GM12878 (cell line): ENCODE data around the gene PDE11A. TPM values are rescaled to one million over a fixed set of nuclear protein-coding genes. Genes with fewer than 3 reads are reported as not detected.

Experiments
- ATAC-seq: fragments of 200-7000 bp; cut with Tn5 transposase; 3 replicates; pipeline ENCODE4 v1.9.1; 2020; ENCODE audit warnings: mild to moderate bottlenecking, moderate library complexity
- BruUV-seq: library from RNA; stranded (reverse); fragments of 400-500 nt; replicated peaks from 2 replicates; lab custom pipeline; 2021; lab: Mats Ljungman, UMichigan
- CTCF ChIA-PET: fragments of 300-600 bp; sonication (Branson Sonifier 250); formaldehyde crosslinking; extraction: SDS; loops from one replicate; lab custom pipeline; 2021; ENCODE audit warnings: inconsistent platforms; lab: Yijun Ruan, JAX
- POLR2A ChIA-PET: fragments of 350-600 bp; formaldehyde crosslinking; extraction: SDS; loops from one replicate; lab custom pipeline; 2021; ENCODE audit warnings: inconsistent platforms; lab: Charles Lee
- RAD21 ChIA-PET: fragments of 300-600 bp; sonication (Branson Sonifier 250); formaldehyde crosslinking; loops from one replicate; lab custom pipeline; 2023; ENCODE audit warnings: antibody characterized with exemption; ENCODE audit not compliant: unreplicated experiment; lab: Charles Lee
- SMC1A ChIA-PET: fragments of 300-600 bp; sonication (Branson Sonifier 250); formaldehyde crosslinking; loops from one replicate; lab custom pipeline; 2023; ENCODE audit not compliant: unreplicated experiment, uncharacterized antibody; lab: Charles Lee
- DNase-seq: peaks from one replicate; pipeline ENCODE4 v3.0.0-alpha.2; 2011; ENCODE audit warnings: low read depth, low spot score
- FAIRE-seq: peaks from 3 replicates; lab custom pipeline; 2011; peaks lifted over from hg19 to GRCh38; lab: Jason Lieb, UNC
- H2AFZ ChIP-seq: 2 replicates; pipeline ENCODE4 v1.6.0; 2011; ENCODE audit warnings: low read depth, low read length, control low read depth; ENCODE audit not compliant: control insufficient read depth
- H3K27ac ChIP-seq: 2 replicates; pipeline ENCODE4 v1.5.1; 2011; ENCODE audit warnings: control low read depth; ENCODE audit not compliant: control insufficient read depth, insufficient read depth
- H3K27me3 ChIP-seq, 2 experiments: replicated peaks in 1 of 2; 2 replicates each; pipeline versions ENCODE4 v1.6.0 to v1.6.1; 2011; ENCODE audit warnings: low read length in 1 of 2; ENCODE audit not compliant: control insufficient read depth in 2 of 2, insufficient read depth in 2 of 2
- H3K36me3 ChIP-seq, 2 experiments: 2 replicates each; pipeline ENCODE4 v1.5.1; 2011; ENCODE audit warnings: low read length in 1 of 2; ENCODE audit not compliant: control insufficient read depth in 2 of 2, insufficient read depth in 2 of 2
- H3K4me1 ChIP-seq: 2 replicates; pipeline ENCODE4 v1.6.1; 2011; ENCODE audit warnings: mild to moderate bottlenecking, low read length, moderate library complexity, mixed read lengths; ENCODE audit not compliant: control insufficient read depth, insufficient read depth
- H3K4me2 ChIP-seq: 2 replicates; pipeline ENCODE4 v1.6.0; 2011; ENCODE audit warnings: control low read depth; ENCODE audit not compliant: control insufficient read depth, insufficient read depth
- H3K4me3 ChIP-seq: fragments of 200-600 bp; sonication (generic); 2 replicates; pipeline ENCODE4 v1.5.1; 2016
- H3K79me2 ChIP-seq: 2 replicates; pipeline ENCODE4 v1.6.0; 2011; ENCODE audit warnings: low read length; ENCODE audit not compliant: control insufficient read depth, insufficient read depth
- H3K9ac ChIP-seq: 2 replicates; pipeline ENCODE4 v1.8.0; 2011; ENCODE audit warnings: low read length, control low read depth, mixed read lengths; ENCODE audit not compliant: control insufficient read depth, insufficient read depth
- H3K9me3 ChIP-seq: replicated peaks from 3 replicates; pipeline ENCODE4 v1.5.1; 2011; ENCODE audit warnings: mild to moderate bottlenecking, low read length; ENCODE audit not compliant: control insufficient read depth, insufficient read depth
- H4K20me1 ChIP-seq: 2 replicates; pipeline ENCODE4 v1.6.0; 2011; ENCODE audit not compliant: control insufficient read depth, insufficient read depth
- NFXL1 ChIP-seq: fragments of 450-650 bp; IDR thresholded peaks from 2 replicates; pipeline ENCODE4 v1.6.1; 2017; ENCODE audit warnings: antibody characterized with exemption, mild to moderate bottlenecking, borderline replicate concordance
- RUNX3 ChIP-seq: IDR thresholded peaks from 2 replicates; pipeline ENCODE4 v1.6.1; 2012; ENCODE audit warnings: low read length, inconsistent platforms
- SUPT20H ChIP-seq: IDR thresholded peaks from 2 replicates; pipeline ENCODE4 v1.6.1; 2011; ENCODE audit warnings: low read depth, mild to moderate bottlenecking, low read length, moderate library complexity, borderline replicate concordance; ENCODE audit not compliant: control insufficient read depth
- WGBS: methylation state at CpG from one replicate; pipeline ENCODE4 v1.1.6; 2016; ENCODE audit warnings: low lambda C conversion rate; ENCODE audit not compliant: insufficient replicate concordance, insufficient coverage; ENCODE audit errors: missing lambda C conversion rate; 5-methylcytosine and 5-hydroxymethylcytosine counted together
- in situ Hi-C: fragments of 300-500 bp; cut with MboI; formaldehyde crosslinking; loops from 9 replicates; pipeline ENCODE4 v1.14.3; 2018; ENCODE audit warnings: mixed read lengths
- intact Hi-C: fragments of 100-400 bp; cut with micrococcal nuclease; formaldehyde crosslinking; loops from one replicate; pipeline ENCODE4 v1.14.2; 2022; ENCODE audit not compliant: unreplicated experiment
- polyA plus RNA-seq, 11 experiments: library from polyadenylated mRNA; depleted of rRNA in 4 of 11; unstranded in 6 of 11; stranded (reverse) in 5 of 11; fragments of >200 nt; fragmentation: Nextera tagmentation in 4 of 11; fragmentation: Illumina TruSeq in 1 of 11; extraction: Ambion mirVana in 4 of 11; extraction: Trizol in 1 of 11; gene quantifications; 1 replicate in 1 of 11; 2 replicates in 10 of 11; pipeline versions ENCODE4 v1.2.1 to v1.2.3, GENCODE V29; 2011 to 2016; ENCODE audit warnings: inconsistent platforms in 2 of 11, missing spikeins in 2 of 11, low read depth in 1 of 11
- total RNA-seq, 4 experiments: library from RNA; depleted of rRNA in 3 of 4; stranded (reverse); fragments of >200 nt in 3 of 4; fragmentation: Illumina TruSeq in 1 of 4; extraction: Trizol in 1 of 4; gene quantifications; 2 replicates each; pipeline versions ENCODE4 v1.2.1 to v1.2.3, GENCODE V29; 2013 to 2021
- TF ChIP-seq, protein P1 (sequence below): fragments of 150-350 bp; IDR thresholded peaks from 2 replicates; pipeline ENCODE4 v1.6.1; 2016; ENCODE audit warnings: low read depth, low read length

The PDE11A gene
- total and polyA plus RNA-seq, 10 of the 15 experiments (the other 5 are each of a cell fraction or from before 2014, with no cell fraction given) = 0.01 to 0.17 (median 0.06) TPM; not detected in 5

DNA sequence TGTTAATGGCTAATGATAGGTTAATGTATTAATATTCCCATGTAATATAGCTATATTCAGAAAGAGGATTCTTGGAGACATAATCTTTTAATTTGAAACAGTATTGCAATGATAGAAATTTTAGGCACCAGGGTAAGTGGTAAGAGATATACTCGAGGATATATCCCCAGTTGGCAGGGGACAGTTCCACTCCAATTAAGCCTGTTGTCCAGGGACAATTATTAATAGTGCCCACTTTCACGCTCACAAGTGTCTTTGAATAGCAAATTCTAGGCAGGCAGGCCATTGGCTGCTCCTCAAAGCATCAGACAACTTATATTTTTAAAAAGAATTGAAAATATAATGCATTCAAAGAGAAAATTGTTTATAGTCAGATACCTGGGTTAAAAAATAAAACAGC lies 190.7 kb downstream of the PDE11A start (continued):
- TF ChIP-seq, protein P1, sequence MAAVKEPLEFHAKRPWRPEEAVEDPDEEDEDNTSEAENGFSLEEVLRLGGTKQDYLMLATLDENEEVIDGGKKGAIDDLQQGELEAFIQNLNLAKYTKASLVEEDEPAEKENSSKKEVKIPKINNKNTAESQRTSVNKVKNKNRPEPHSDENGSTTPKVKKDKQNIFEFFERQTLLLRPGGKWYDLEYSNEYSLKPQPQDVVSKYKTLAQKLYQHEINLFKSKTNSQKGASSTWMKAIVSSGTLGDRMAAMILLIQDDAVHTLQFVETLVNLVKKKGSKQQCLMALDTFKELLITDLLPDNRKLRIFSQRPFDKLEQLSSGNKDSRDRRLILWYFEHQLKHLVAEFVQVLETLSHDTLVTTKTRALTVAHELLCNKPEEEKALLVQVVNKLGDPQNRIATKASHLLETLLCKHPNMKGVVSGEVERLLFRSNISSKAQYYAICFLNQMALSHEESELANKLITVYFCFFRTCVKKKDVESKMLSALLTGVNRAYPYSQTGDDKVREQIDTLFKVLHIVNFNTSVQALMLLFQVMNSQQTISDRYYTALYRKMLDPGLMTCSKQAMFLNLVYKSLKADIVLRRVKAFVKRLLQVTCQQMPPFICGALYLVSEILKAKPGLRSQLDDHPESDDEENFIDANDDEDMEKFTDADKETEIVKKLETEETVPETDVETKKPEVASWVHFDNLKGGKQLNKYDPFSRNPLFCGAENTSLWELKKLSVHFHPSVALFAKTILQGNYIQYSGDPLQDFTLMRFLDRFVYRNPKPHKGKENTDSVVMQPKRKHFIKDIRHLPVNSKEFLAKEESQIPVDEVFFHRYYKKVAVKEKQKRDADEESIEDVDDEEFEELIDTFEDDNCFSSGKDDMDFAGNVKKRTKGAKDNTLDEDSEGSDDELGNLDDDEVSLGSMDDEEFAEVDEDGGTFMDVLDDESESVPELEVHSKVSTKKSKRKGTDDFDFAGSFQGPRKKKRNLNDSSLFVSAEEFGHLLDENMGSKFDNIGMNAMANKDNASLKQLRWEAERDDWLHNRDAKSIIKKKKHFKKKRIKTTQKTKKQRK = no peak
- TF ChIP-seq, all 136 proteins: peak for 0

DNA sequence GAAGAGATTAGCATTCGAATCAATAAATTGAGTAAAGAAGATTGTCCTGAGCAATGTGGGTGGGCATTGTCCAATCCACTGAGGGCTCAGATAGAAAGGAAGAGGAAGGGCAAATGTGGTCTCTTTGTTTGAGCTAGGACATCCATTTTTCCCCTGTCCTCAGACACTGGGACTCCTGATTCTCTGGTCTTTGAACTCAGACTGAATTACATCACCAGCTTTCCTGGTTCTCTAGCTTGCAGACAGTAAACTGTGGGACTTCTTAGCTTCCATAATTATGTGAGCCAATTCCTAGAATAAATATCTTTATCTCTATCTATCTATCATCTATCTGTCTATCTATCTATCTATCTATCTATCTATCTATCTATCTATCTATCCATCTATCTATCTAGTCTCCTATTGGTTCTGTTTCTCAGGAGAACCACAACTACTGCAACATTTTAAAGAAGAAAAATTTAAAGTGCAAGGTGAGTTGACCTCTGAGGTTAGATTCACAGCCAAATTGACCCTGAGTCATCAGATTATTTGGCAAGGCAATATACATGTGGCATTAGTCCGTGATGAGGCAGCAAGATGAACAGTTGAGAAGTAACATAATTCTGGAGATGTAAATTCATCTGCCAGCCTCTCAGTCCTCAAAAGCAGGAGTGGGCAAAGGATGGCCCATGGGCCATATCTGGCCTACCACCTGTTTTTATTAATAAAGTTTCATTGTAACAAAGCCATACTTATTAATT lies 191.4 kb downstream of the PDE11A start:
- FAIRE-seq = no peak
- SMC1A ChIA-PET = no interaction called here
- H3K27ac ChIP-seq = no peak overlapping the region
- no peak overlapping the region for H2AFZ ChIP-seq
- no peak overlapping the region for H3K9ac ChIP-seq
- no peaks in the 10 kb centered on the region for H3K4me1 ChIP-seq
- no peak overlapping the region for H3K4me3 ChIP-seq
- 3% methylated on average over 2 of the region's 2 CpGs for WGBS
- no peak overlapping the region for H3K4me2 ChIP-seq
- CTCF ChIA-PET = interaction anchor here (1.2 kb wide), 1 partner anchor 26 kb away, joined by 3 read pairs; no protein-coding TSS in a partner anchor
- intact Hi-C loops = no loop called here
- no peak for ATAC-seq
- no peaks in the 10 kb centered on the region for H3K79me2 ChIP-seq
- no peak for DNase-seq
- H4K20me1 ChIP-seq = no peaks in the 10 kb centered on the region
- POLR2A ChIA-PET = no interaction called here
- RAD21 ChIA-PET = no interaction called here
- in situ Hi-C loops = no loop called here
- H3K9me3 ChIP-seq = no peaks in the 10 kb centered on the region
- no peaks in the 10 kb centered on the region for H3K36me3 ChIP-seq
- no peak for TF ChIP-seq SUPT20H
- TF ChIP-seq RUNX3 = no peak
- no peak for TF ChIP-seq NFXL1
- no TSS peak for BruUV-seq
- H3K27me3 ChIP-seq = no peaks in the 10 kb centered on the region; a peak in 2 of 4 replicates
